HG02610 (cell line): ENCODE results near the gene MPPED2.

Experiments
- ATAC-seq: cut with Tn5 transposase; IDR thresholded peaks from one replicate; pipeline ENCODE4 v1.9.1; 2021; ENCODE audit warnings: mild to moderate bottlenecking, moderate library complexity; ENCODE audit not compliant: unreplicated experiment

The MPPED2 gene

DNA sequence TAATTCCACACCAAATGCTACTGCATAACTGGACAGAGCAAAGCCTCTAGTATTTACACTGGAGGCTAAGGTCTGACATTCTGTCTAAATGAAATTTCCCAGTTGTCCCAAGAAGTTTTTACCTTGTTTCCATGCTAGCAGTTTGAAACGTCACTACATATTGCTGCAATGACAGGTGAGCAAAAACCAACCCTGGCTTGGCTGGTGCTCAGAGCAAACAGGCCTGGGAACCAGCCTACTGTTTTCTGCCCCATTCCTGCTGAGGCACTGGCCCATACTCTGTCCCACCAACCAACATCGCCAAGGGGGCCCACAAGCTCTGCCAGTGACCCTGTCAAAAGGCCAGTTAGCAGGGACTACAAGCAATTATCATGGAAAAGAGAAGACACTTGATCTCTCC, 131.1 kb downstream of the MPPED2 start:
- no peak for ATAC-seq

DNA sequence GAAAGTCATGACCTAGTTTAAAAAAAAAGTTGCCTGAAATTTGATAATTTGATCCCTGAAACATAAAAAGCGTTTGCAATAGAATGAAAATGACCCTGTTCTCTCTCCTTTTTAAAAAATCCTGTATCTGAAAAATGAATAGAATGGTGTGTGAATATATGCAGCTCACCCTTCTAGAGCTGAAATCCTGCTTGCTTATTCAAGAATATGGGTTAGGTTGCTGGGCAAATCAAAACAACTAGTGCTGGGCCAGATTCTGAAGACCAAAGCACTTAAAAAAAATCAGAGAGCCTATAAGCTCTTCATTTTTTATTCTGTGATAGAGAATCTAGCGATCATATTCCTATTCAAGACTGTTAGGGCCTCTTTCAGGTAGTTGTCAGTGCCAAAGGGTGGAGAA, 131.6 kb downstream of the MPPED2 start:
- no peak for ATAC-seq

DNA sequence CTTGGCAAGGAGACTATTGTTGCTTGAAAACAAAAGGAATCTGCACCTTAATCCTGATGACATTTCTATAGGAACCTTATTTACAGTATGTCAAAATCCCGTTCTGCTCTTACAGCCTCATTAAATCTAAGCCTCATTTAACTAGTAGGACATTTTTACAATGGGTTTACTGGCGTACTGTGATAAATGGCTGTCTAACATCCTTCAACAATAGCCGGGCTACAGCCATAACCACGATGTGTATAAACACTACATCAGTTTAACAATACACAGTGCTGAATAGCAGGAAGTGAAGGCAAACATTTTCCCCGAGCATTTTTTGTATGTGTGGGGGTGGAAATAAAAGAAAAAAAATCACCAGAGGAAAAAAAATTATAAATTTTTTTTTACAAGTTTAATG, 132.0 kb downstream of the MPPED2 start:
- no peak for ATAC-seq

DNA sequence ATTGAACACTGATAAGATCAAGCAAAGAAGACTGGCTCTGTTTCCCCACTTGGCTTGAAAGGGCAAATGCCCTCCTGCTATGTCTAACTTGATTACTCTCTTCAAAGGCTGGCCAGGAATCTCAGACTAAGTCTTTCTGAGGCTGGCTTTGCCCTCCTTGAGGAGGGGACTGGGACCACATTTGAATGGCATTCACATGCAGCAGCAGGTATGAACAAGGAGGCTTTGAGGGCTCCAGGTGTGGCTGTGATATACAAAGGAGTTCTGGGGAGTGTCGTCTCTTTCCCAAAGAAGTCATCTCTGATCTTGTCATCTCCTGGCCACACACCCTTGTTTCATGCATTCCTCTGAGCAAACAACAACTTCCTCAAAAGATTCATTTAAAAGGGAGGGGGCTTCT, 132.4 kb downstream of the MPPED2 start:
- no peak for ATAC-seq

DNA sequence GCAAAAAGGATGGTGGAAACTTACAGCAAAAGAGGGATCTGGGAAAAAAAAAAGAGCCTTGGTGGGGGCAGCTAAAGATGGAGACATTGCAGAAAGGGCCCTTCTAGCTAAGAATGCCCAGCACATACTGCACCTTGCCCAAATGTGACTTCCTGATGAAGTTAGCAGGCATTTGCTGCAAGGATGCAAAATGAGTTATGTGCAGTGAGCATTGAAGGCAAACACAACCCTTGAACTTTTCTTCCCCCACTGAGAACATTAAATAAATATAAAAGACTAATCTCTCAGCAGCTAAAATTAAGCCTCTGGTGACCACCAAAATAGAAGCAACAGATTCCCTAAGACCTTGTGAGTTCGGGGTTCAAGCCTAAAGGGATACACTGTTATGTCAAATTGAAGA, 133.3 kb downstream of the MPPED2 start:
- no peak for ATAC-seq

DNA sequence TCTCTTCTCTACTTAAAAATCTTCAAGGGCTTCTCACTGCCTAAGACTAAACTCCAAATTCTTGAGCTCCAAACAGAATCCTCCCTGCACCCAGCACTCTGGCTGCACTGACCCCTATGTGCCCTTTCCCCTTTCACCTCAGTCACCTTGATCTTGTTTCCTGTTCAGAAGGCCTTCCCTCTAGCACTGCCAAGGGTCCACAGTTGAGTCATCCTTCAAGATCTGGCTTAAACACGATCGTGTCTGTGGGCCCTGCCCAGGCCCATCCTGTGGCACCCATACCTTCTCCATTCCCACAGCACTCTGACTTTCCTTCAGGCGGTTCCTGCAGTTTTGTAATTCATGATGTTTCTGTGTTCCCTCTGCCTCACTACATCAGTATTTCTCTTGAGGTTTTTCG, 134.0 kb downstream of the MPPED2 start:
- no peak for ATAC-seq

DNA sequence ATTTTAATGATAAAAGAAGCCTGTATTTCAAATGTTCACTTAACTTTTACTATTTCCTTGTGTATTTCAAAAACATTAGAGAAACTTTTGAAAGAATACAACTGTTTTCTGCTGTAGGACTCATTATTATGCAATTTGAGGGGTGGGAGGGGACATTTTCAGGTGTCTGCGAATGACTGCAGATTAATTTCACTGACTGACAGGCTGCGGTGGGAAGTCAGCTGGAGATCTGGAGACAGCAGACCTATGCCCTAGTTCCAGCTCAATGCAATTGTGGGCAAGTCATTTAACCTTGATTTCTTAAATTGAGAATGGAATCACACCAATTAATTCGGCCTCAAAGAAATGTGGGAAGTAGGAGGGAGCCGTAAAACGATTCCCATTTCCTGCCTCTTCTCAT, 134.5 kb downstream of the MPPED2 start:
- no peak for ATAC-seq

DNA sequence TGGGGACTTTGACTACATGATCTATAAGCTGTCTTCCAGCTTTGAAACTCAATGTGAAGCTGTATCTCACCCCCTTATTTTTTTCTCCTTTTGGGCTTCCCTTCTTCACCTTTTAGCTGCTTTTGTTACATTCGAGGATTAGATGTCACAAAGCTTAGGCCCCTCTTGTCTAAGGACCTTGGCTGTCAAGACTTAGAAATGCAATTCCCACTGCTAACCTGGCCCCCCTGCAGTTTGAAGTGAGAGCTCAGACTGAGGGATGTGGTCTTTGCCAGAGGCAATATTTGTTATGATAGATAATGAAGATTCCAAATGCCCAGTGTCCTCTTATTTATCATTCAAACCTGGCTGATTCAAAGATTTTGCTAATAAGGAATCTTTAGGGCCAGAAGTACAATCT, 135.0 kb downstream of the MPPED2 start:
- ATAC-seq, result no peak

DNA sequence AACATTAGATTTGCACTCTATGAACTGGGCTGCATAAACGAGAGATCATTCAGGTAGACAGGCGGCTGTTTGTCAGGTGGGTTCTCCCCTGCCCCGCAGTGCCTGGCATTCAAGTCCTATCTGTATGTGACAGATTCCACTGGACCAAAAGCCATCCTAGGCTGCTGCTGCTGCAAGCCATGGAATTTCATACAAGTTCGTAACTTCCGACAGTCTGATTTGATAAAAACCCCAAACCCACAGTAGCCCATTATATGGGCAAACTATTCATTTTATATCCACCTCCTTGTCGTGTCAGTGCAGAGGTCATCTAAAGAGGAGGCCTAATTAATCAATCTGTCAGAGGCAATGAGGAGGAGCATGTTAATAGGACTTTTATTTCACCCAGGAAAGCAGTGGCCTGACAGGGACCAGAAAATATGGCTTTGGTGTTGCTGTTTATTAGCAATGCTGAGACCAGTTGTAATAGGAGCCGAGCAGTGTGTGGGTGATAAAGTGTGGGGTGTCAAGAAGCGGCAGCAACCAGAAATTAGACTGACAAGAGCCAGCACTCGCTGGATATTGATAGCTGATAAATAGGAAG, 139.0 kb downstream of the MPPED2 start:
- no peak for ATAC-seq

DNA sequence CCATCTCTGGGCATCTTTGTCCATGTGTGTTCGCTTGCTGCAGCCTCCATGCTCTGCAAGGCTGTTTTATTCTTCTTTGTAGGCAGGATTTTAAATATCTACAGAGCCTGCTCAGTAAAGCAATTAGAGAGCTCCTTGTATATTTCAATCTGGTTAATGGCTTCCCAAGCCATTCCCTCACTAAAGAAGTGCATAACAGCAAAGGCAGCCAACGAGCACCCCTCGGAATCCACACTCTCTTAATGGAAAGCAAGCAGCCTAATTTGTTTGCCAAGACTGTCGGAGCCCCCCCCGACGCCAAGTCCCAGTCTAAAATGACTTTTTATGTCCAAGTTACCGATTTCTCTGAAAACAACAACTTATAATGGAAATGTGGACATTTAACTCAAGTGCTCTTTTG, 139.6 kb downstream of the MPPED2 start:
- ATAC-seq, result no peak

DNA sequence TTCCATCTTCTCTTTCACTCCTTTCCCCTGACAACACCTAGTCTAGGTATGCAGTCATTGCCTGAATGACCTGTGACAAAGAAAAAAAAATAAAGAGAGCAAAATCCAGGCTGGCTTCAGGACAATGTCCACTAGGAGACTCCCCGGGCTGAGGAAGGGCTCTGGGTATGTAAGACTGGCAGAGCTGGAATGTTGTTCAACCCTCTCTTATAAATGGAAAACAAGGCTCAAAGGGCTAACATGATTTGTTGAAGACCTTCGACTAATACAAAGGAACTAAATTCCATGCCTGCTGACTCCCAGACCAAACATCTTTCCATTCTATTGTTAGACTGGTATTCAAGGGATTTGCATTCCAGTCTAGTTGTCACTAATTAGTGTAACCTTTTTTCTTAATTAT, 141.1 kb downstream of the MPPED2 start:
- no peak for ATAC-seq

DNA sequence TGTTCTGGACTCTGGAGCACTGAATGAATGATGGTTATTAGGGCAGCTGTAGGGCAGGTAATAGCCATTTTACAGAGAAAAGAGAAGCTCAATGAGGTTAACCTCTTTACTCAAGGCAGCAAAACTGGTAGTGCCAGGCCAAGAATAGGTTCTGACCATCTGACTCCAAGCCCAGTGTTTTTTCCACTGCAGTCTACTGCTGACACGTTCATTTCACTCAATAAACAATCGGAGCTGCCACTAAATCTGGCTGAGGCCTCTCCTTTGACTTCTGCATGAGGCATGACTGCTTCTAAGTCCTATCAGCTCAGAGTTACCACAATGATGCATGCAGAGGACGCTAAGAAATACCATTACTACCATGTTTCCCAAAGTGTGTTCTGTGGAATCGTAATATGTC, 145.6 kb downstream of the MPPED2 start:
- no peak for ATAC-seq

DNA sequence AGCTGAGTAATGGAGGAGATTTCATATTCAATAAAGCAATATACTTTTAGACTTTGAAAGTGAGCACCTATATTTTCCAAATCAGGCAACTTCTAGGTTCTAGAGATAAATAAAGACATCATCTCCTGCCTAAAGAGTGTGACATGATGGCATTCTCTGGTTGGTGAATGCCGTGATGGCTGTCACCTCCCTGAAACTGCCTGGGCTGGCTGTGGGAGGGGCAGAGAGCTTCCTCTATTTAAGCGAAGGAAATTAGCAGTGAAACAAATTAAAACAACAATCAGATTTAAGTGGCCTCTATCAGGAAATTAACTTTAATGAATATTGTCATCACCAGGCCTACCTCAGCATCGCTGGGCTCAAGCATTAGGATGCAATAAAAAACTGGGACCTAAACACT, 149.4 kb downstream of the MPPED2 start:
- no peak for ATAC-seq

DNA sequence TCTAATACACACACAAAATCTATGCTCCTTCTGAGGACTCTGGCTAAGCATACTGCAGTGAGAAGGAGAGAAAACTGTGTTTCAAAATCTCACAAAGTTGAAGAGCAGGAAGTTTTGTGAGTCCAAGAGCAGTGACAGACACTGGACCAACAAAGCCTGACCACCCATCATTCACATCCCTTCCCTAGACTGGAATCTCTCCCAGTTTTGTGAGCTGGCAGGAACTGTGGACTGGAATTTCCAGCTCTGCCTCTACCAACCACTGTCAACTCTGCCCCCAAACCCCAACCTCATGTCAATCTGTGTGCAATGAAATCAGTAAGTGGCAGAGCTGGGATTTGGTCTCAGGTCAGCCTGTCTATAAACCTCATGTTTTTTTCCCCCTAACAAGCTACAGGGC, 150.7 kb downstream of the MPPED2 start:
- no peak for ATAC-seq

DNA sequence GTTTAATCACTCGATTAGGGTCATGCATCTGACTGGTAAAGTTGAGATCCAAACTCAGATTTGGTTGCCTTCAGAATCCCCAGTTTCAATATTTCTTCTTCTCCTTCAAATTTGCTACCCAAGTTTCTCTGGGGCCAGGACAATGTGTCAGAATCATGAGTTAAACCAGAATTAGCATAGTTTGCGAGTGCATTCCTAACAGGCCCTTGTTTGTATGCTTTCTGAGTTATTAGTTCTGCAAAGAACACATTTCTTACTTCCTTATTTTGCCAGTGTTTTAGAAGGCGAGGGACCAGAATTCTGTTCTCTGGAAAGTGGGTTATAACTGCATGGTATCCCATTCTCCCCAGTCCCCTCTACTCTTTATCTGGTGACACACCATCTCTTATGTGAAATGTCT, 151.3 kb downstream of the MPPED2 start:
- ATAC-seq, result no peak

DNA sequence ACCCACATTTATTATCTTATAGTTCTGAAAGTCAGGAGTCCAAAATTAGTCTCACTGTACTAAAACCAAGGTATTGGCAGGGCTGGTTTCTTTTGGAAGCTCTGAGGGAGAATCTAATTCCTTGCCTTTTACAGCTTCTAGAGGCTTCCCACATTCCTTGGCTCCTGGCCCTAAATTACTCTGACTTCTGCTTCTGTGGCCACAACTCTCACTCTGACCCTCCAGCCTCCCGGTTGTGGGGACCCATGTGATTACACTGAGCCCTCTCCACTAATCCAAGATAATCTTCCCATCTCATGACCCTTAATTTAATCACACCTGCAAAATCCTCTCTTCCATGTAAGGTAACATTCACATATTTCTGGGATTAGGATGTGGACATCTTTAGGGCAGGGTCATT, 152.3 kb downstream of the MPPED2 start:
- no peak for ATAC-seq

DNA sequence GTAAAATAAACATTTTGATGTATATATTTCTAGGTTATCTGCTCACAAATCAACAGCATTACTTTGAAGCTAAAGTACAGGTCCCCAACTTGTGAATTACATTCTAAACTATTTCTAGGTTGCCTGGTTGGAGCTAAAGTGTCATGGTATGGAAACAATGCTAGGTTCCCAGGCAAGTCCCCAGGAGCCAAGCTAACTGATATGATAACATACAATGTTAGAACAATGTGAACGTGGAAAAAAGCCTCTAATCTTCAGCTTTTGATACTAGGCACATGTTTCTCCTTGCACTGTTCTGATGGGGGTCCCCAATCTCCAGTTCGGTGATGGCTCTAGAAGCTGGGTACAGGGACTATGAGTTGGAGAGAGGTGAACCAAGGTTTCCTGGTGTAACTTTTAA, 153.4 kb downstream of the MPPED2 start:
- no peak for ATAC-seq

DNA sequence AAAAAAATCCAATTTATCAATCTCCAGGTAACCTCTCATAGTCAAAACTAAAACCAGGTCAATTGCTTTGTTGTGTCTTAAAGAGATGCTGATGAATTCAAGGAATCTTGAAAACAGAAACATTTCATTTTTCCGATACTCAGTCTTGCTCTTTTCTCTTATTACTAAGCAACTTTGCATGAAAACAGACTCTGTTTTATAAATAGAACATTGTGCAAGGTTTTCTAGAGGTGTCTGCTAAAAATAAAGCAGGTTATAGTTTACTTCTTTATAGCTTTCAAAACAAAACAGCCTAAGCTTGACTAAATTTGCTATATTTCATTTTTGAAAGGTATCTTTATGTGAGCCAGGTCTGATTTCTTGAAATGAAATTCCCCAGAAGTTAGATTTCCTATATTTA, 154.0 kb downstream of the MPPED2 start:
- ATAC-seq, result no peak

DNA sequence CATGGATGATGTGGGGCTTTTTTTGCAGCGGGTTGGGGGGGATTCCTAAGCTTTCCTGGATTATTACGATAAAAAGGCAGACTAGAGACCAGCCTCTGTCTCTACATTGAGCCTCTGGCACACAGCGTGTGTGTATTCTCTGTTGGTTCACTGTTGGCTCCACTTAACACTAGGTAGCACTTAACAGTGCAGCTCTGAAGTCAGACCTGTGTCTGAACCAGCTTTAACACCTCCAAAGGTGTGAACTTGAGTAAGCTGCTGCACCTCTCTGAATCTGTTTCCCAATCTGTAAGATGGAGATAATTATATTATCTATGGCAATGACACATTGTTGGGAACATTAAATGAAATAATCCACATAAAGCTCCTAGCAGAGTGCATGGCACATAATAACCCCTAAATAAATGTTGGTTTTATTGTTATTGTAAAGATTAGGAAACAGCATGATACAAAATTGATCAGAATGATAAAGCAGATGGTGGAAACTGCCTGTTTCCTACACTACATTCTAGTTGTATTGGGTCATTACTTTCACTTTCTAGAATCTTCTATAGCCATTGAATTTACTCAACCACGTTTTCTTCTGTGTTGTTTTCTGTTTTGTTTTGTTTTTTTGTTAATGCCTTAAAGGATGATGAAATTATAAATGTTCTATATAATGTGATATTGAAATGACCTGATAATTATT, 154.9 kb downstream of the MPPED2 start:
- no peak for ATAC-seq

DNA sequence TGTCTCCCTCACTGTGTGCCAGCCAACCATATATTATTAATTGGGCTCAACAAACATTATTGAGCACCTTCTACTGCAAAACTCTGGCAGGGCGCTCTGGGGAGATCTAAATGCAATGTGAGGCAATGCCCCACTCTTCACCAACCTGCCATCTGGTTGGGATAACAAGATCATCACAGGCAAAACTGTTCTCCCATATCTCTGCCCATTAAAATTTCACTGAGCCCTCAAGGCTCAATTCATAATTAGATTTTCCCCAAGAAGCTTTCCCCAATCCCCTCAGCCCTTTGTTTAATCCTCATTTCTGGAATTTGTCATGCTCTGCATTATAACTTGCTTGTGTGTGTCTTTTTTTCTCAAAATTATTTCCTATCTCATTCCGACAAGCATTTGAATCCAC, 156.6 kb downstream of the MPPED2 start:
- ATAC-seq, result no peak

DNA sequence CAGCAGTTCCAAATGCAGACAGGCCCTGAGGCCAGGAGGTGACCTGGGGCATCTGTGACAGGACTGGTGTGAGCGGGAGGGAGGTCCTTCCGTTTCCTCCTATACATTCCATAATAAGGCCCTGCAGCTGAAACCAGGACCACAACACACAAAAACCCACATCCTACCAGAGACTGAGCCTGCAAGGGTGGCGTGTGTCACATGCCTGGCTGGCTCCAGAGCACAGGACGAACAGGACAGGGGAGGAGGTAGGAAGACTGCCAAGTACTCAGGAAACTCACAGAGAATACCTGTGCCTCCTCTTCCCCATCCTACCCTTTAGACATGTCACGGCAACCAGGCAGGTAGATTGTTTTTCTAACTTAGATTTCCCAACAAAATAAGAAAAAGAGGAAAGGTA, 159.4 kb downstream of the MPPED2 start:
- ATAC-seq, result no peak

DNA sequence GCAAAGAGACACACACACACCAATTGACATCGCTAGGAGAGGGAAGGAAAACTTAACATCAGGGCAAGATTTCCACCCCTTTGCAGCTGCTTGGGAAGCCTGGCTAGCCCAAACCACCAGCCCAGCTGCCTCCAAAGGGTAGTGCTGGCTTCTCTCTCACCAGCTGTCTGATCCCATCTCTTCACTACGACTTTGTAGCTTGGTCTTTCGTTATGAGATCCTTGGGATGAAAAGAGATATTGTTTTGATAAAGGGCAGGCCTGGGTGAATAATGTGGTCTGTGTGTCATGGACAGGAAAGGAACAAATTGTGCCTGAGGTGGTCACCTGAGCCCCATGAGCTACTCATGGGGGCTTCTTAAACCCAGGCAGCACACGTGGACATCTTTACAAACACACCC, 161.3 kb downstream of the MPPED2 start:
- ATAC-seq, result no peak

DNA sequence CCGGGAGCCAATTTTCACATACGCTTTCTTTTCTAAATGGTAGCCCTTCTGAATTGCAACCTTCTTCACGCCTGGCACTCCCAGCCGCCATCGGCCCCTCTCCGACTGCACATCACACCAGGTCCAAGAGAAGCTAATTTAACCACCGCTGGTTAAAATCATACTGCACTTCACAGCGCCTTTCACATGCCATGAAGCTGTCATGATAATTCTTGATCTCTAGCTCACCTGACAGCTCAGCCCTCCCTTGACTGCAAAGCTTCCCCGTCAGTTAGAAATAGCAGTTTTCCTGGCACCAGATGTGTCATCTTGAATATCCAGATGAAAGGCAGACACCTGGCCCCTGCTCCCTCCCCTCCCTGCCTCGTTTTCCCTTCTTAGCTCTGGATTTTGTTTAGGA, 161.8 kb downstream of the MPPED2 start:
- ATAC-seq, result no peak
